Peyer's patch (tissue), 4 donors: ENCODE measurements around the gene CXXC5.

Experiments used
- POLR2A ChIP-seq, 2 donors: fragments of 450-650 bp; IDR thresholded peaks; one replicate each; pipeline ENCODE4 v1.5.1; 2017; ENCODE audit warnings: antibody characterized with exemption in 2 of 2, mild to moderate bottlenecking in 2 of 2, moderate library complexity in 2 of 2
- TF ChIP-seq, protein P1 (sequence below), 6 experiments: fragments of 450-650 bp in 4 of 6; fragments of 200-600 bp in 2 of 6; sonication (generic) in 1 of 6; IDR thresholded peaks; one replicate each; pipeline ENCODE4 v1.5.1; 2017 to 2019; ENCODE audit warnings: antibody characterized with exemption in 6 of 6, mild to moderate bottlenecking in 3 of 6, moderate library complexity in 1 of 6

GRCh38 chr5:139699351-139699750 lies 51.2 kb downstream of the CXXC5 start:
- TF ChIP-seq, protein P1, sequence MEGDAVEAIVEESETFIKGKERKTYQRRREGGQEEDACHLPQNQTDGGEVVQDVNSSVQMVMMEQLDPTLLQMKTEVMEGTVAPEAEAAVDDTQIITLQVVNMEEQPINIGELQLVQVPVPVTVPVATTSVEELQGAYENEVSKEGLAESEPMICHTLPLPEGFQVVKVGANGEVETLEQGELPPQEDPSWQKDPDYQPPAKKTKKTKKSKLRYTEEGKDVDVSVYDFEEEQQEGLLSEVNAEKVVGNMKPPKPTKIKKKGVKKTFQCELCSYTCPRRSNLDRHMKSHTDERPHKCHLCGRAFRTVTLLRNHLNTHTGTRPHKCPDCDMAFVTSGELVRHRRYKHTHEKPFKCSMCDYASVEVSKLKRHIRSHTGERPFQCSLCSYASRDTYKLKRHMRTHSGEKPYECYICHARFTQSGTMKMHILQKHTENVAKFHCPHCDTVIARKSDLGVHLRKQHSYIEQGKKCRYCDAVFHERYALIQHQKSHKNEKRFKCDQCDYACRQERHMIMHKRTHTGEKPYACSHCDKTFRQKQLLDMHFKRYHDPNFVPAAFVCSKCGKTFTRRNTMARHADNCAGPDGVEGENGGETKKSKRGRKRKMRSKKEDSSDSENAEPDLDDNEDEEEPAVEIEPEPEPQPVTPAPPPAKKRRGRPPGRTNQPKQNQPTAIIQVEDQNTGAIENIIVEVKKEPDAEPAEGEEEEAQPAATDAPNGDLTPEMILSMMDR (IDR thresholded peaks at IDR 0.05): no peak
- no peak for TF ChIP-seq POLR2A (IDR thresholded peaks at IDR 0.05)
